DOHH2 (cell line): ENCODE measurements around the gene CASP6.

ENCODE experiments used
- H3F3A ChIP-seq: fragments of 200-600 bp; sonication (generic), shearing (Covaris generic); 2 replicates; pipeline ENCODE4 v1.6.0; 2016; ENCODE audit warnings: antibody characterized with exemption, mild to moderate bottlenecking; ENCODE audit not compliant: control insufficient read depth, insufficient read depth
- H3K27ac ChIP-seq: fragments of 200-600 bp; sonication (generic); 2 replicates; pipeline ENCODE4 v1.5.1; 2014; ENCODE audit warnings: low read depth, mild to moderate bottlenecking, low read length, moderate library complexity
- H3K27me3 ChIP-seq: fragments of 200-600 bp; sonication (generic); 2 replicates; pipeline ENCODE4 v1.6.1; 2014; ENCODE audit warnings: mild to moderate bottlenecking, low read length, mixed read lengths; ENCODE audit not compliant: control insufficient read depth
- H3K36me3 ChIP-seq: fragments of 200-600 bp; sonication (generic); 2 replicates; pipeline ENCODE4 v1.6.1; 2014; ENCODE audit warnings: mild to moderate bottlenecking, low read length, moderate library complexity, mixed read lengths; ENCODE audit not compliant: control insufficient read depth
- H3K4me1 ChIP-seq: fragments of 200-600 bp; sonication (generic); 2 replicates; pipeline ENCODE4 v1.6.1; 2014; ENCODE audit warnings: mild to moderate bottlenecking, low read length, mixed read lengths; ENCODE audit not compliant: control insufficient read depth
- H3K4me2 ChIP-seq: fragments of 200-600 bp; sonication (generic); 2 replicates; pipeline ENCODE4 v1.6.0; 2014; ENCODE audit warnings: mild to moderate bottlenecking, low read length, moderate library complexity
- H3K4me3 ChIP-seq: fragments of 200-600 bp; sonication (generic); 2 replicates; pipeline ENCODE4 v1.5.1; 2014; ENCODE audit warnings: mild to moderate bottlenecking, low read length, mixed read lengths
- H3K79me2 ChIP-seq: fragments of 200-600 bp; sonication (generic); 2 replicates; pipeline ENCODE4 v1.6.1; 2014; ENCODE audit warnings: mild to moderate bottlenecking, low read length, mixed read lengths; ENCODE audit not compliant: control insufficient read depth
- H3K9me2 ChIP-seq: fragments of 200-600 bp; sonication (generic); replicated peaks from 2 replicates; pipeline ENCODE4 v1.6.1; 2014; ENCODE audit warnings: mild to moderate bottlenecking, low read length, mixed read lengths; ENCODE audit not compliant: control insufficient read depth
- H3K9me3 ChIP-seq: fragments of 200-600 bp; sonication (generic); 2 replicates; pipeline ENCODE4 v1.6.1; 2014; ENCODE audit warnings: antibody characterized with exemption, low read length, mixed read lengths; ENCODE audit not compliant: control insufficient read depth, insufficient read depth
- H4K20me1 ChIP-seq: fragments of 200-600 bp; sonication (generic); 2 replicates; pipeline ENCODE4 v1.6.0; 2014; ENCODE audit warnings: low read depth, mild to moderate bottlenecking, antibody characterized with exemption, low read length, moderate library complexity; ENCODE audit not compliant: control insufficient read depth, insufficient read depth
- CTCF ChIP-seq: fragments of 200-600 bp; sonication (generic); IDR thresholded peaks from one replicate; pipeline ENCODE4 v1.5.1; 2014; ENCODE audit warnings: antibody characterized with exemption, mild to moderate bottlenecking, low read depth, low read length; ENCODE audit not compliant: poor library complexity, severe bottlenecking
- EZH2phosphoT487 ChIP-seq: fragments of 200-600 bp; sonication (generic); IDR thresholded peaks from 2 replicates; pipeline ENCODE4 v1.6.1; 2017; ENCODE audit warnings: borderline replicate concordance, mild to moderate bottlenecking, antibody characterized with exemption, low read length, moderate library complexity, mixed read lengths

Gene CASP6

GRCh38 chr4:109662771-109663170 lies 40.5 kb downstream of the CASP6 start:
- H3K4me2 ChIP-seq: no peak overlapping the region
- H3K4me1 ChIP-seq: no peaks in the 10 kb centered on the region
- H3F3A ChIP-seq: no peaks in the 10 kb centered on the region
- no peak for TF ChIP-seq CTCF
- TF ChIP-seq EZH2phosphoT487: no peak
- no peak overlapping the region for H3K4me3 ChIP-seq
- no peaks in the 10 kb centered on the region for H3K9me3 ChIP-seq
- H3K36me3 ChIP-seq: peaks cover 28% of the 10 kb centered on the region
- H3K79me2 ChIP-seq: peaks cover 13% of the 10 kb centered on the region
- H3K27me3 ChIP-seq: no peaks in the 10 kb centered on the region
- H3K9me2 ChIP-seq: no peaks in the 10 kb centered on the region
- H4K20me1 ChIP-seq: no peaks in the 10 kb centered on the region
- H3K27ac ChIP-seq: no peak overlapping the region

- H3F3A ChIP-seq: no peaks in the 10 kb centered on the region
- H3K36me3 ChIP-seq: peaks cover 28% of the 10 kb centered on the region
- H3K27ac ChIP-seq: no peak overlapping the region
- no peak overlapping the region for H3K4me3 ChIP-seq
- H3K27me3 ChIP-seq: no peaks in the 10 kb centered on the region
- TF ChIP-seq CTCF: no peak
- TF ChIP-seq EZH2phosphoT487: no peak
- no peaks in the 10 kb centered on the region for H4K20me1 ChIP-seq
- H3K9me3 ChIP-seq: no peaks in the 10 kb centered on the region
- peaks cover 20% of the 10 kb centered on the region for H3K79me2 ChIP-seq
- H3K9me2 ChIP-seq: no peaks in the 10 kb centered on the region
- H3K4me2 ChIP-seq: no peak overlapping the region
- H3K4me1 ChIP-seq: no peaks in the 10 kb centered on the region
These were observed 41.1 kb downstream of the CASP6 start for GRCh38 chr4:109662116-109662515.

GRCh38 chr4:109658871-109659410 lies 44.3 kb downstream of the CASP6 start:
- H3K27me3 ChIP-seq: no peaks in the 10 kb centered on the region
- H4K20me1 ChIP-seq: no peaks in the 10 kb centered on the region
- H3K27ac ChIP-seq: no peak overlapping the region
- H3F3A ChIP-seq: no peaks in the 10 kb centered on the region
- H3K4me2 ChIP-seq: no peak overlapping the region
- TF ChIP-seq CTCF (no peak), EZH2phosphoT487 (no peak)
- H3K79me2 ChIP-seq: peaks cover 36% of the 10 kb centered on the region
- H3K36me3 ChIP-seq: peaks cover 14% of the 10 kb centered on the region
- H3K9me2 ChIP-seq: no peaks in the 10 kb centered on the region
- H3K4me1 ChIP-seq: no peaks in the 10 kb centered on the region
- H3K4me3 ChIP-seq: no peak overlapping the region
- no peaks in the 10 kb centered on the region for H3K9me3 ChIP-seq
